Panc1 (cell line): ENCODE measurements around the gene WAS.

Experiments
- CTCF ChIP-seq: fragments of 450-650 bp; IDR thresholded peaks from 2 replicates; pipeline ENCODE4 v1.5.1; 2017; ENCODE audit warnings: mild to moderate bottlenecking
- POLR2AphosphoS5 ChIP-seq: IDR thresholded peaks from 2 replicates; pipeline ENCODE4 v1.6.1; 2012; ENCODE audit warnings: mild to moderate bottlenecking, low read depth, low read length, moderate library complexity
- REST ChIP-seq, 2 experiments: IDR thresholded peaks; 2 replicates each; pipeline ENCODE4 v1.6.1; 2011 to 2012; ENCODE audit warnings: low read depth in 2 of 2, control low read depth in 1 of 2, low read length in 1 of 2, mild to moderate bottlenecking in 1 of 2, moderate library complexity in 1 of 2; ENCODE audit not compliant: insufficient read depth in 1 of 2
- SIN3A ChIP-seq: IDR thresholded peaks from 2 replicates; pipeline ENCODE4 v1.6.1; 2012; ENCODE audit warnings: low read depth, mild to moderate bottlenecking, low read length, moderate library complexity, borderline replicate concordance; ENCODE audit not compliant: insufficient read depth
- TCF7L2 ChIP-seq: IDR thresholded peaks from 2 replicates; pipeline ENCODE4 v1.6.1; 2011; ENCODE audit warnings: mild to moderate bottlenecking, low read depth, low read length, inconsistent platforms

DNA sequence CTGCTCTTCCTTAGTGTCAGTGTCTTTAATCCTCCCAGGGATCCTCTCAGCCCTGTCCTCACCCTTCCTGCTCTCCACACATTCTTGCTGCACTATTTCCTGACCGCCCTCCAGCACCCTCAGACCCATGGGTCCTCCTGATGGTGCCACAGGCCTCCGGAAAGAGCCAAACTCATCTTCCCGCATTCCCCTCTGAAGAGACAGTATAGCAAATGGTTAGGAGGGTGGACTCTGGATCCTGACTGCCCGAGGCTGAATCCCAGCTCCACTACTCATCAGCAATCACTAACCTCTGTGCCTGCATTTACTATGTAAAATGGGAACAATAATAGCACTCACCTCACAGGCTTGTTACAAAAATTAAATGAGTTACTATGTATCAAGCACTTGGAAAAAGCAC is 19.1 kb downstream of the WAS start:
- TF ChIP-seq CTCF (no peak), POLR2AphosphoS5 (no peak), TCF7L2 (no peak), SIN3A (no peak), REST (IDR thresholded peaks at IDR 0.05; ENCODE audit: insufficient read depth in 1 of 2, low read depth in 2 of 2, low read length in 1 of 2) (no peak)
